HG02943 (cell line): ENCODE measurements around the gene SERPINI2.
"Not testable (repeated sequence)": the region's sequence is repeated elsewhere in the genome, so short reads cannot be mapped to it uniquely, and the experiment has no call there.

Experiments
- ATAC-seq: cut with Tn5 transposase; IDR thresholded peaks from one replicate; pipeline ENCODE4 v1.9.1; 2021; ENCODE audit warnings: mild to moderate bottlenecking, low read depth, moderate library complexity; ENCODE audit not compliant: unreplicated experiment

Gene SERPINI2

DNA sequence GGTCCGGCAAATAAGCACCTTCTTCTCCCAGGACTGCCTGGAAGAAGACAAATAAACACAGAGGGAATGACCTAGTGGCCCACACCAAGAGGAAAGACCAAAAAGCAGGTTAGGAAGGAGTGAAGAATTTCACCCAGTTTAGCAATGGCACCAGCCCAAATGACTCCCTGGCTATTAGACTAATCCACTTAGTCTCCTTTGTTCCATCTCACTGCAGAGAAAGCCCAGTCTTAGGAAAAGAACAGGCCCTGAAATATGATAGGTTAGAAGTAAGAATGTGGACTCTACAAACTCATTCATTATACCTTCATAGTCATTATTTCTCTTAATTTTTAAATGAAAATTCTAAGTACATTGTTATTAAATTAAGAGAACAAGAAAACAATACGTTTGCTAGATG, 23.2 kb downstream of the SERPINI2 start:
- ATAC-seq = no peak

DNA sequence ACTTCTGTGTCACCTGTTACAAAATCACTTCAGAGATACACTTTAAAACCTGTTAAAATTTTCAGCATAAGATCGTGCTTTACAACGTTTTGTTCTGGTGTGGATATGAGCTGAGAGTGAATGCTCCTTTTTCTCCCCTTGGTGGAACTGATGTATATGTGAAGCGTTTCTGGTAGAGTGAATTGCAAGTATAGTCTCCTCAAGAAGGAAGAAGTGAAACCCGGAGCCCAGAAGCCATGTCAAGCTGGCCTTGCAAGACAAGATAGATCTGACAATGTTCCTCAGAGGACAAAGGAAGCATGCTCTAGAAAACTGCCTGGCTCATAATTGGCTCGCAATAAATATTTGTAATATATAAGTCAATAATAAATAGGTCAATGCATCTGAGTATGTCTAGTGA, 23.6 kb downstream of the SERPINI2 start:
- no peak for ATAC-seq

DNA sequence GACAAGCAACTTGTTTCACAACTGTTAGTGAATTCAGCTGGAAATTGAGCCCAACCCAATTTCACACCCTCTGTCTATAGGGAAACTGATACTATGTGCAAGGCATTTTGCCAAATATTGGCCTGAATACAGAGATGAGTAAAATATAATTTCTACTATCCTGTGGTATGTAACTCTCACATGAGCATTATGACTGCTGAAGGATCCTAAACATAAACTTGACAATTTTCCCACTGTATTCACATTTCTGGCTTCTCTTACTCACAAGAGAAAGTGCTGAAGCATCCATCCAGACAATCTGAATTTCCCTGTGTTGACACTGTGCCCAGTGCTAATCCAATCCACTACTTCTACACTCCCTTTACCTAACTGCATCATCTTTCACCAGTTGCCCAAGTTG, 28.4 kb downstream of the SERPINI2 start:
- no peak for ATAC-seq

DNA sequence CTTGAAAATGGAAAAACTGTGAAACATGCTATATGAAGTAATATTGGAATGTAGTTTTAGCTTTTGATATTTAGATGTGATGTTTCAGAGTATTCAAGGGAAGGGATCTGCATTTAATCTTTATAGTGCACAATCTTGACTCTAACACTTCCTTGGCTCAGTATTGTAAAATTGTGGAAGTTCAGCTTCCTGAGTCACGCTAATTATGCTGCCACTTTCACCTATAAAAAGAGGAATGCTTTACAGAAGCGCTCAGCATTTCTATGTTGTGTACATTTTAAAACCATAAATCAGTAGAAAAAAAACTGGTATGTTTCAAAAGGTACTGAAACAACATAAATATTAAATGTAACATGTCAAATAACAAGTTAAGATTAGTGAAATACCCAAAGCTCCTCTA, 32.6 kb downstream of the SERPINI2 start:
- no peak for ATAC-seq

DNA sequence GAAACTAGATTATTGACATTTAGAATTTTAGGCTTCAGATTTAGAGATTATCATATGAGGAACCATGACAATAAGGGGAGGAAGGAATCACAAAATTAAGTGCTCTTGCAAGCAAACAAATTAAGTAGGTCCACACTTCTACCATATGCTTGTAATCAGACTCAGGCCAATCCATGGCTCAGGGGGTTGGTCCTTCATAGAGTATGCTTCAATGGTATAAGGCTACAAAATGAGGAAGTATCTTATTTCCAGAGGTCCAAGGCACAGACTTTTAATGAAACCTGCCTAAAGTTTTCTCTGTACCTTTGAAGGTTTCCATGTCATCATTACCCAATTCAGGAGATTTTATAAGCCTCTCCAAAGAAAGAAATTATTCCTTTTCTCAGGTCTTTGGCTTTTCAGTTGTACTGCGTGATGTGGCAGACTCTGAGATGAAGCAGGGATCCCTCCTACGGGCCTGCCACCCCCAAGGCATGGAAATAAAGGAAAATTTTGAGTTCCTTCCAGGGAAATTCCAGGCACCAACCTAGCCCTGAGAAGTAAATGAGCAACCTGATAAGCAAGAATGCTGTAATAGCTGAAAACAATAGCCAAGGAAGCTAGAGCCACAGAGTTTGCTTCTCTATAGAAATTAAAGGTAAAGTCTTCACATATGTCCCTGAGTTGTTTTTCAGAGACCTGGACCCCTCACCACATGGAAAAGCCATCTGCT, 36.3 kb downstream of the SERPINI2 start:
- no peak for ATAC-seq

DNA sequence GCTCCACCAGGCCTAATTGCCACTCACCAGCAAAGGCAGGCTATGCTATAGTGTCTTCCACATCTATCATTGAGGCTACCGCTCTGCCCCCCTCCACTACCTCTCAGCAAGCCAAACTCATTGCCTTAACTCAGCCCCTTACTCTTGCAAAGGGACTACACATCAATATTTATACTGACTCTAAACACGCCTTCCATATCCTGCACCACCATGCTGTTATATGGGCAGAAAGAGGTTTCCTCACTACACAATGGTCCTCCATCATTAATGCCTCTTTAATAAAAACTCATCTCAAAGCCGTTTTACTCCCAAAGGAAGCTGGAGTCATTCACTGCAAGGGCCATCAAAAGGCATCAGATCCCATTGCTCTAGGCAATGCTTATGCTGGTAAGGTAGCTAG, 46.9 kb downstream of the SERPINI2 start:
- ATAC-seq = not testable (repeated sequence)

DNA sequence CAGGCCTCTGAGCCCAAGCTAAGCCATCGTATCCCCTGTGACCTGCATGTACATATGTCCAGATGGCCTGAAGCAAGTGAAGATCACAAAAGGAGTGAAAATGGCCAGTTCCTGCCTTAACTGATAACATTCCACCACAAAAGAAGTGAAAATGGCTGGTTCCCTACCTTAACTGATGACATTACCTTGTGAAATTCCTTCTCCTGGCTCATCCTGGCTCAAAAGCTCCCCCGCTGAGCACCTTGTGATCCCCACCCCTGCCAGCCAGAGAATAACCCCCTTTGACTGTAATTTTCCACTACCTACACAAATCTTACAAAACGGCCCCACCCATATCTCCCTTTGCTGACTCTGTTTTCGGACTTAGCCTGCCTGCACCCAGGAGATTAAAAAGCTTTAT, 51.4 kb downstream of the SERPINI2 start:
- not testable (repeated sequence) for ATAC-seq

DNA sequence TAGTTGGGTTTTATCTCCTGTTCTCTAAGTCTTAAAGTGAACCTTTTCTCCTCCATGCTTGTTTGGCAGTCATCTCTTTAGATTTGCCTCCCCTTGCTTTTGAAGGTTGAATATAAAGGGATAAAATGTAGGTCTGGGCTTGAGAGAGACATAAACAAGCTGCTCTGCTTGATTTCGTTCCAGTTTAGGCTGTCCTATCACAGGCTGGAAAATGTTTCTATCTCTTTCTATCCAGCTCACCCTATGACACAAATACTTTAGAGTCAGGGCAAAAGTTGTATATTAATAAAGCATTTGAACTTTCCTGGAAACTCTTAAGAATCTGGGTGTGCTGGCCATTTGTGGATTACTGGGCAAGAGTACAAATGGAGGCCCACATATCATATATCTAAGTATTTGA, 64.2 kb downstream of the SERPINI2 start:
- ATAC-seq = no peak

DNA sequence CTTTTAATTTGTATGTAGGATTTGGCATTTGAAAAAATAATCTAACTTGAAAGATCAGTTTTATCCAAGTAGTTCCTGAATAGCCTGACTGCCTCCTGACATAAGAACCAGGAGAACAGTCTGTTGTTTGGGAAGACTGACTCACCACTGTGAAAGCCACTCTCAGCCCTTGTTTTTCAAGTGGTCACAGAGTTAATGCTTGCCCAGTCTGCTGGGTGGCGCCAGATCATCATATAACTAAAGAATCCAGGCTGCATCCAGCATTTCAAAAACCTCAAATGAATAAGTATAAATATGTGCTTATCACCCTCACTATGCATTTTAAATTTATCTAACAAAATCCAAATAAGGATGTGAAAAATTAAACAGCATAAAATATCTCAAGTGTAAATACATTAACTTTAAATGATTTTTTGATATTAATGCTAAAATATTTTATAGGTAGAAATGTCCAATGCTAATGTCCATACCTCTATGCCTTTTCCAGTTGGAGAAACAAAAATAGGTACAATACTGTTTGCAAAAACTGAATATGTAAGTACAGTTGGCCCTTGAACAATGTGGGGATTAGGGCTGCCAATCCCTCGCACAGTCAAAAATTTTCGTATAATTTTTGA, 66.9 kb downstream of the SERPINI2 start:
- no peak for ATAC-seq

DNA sequence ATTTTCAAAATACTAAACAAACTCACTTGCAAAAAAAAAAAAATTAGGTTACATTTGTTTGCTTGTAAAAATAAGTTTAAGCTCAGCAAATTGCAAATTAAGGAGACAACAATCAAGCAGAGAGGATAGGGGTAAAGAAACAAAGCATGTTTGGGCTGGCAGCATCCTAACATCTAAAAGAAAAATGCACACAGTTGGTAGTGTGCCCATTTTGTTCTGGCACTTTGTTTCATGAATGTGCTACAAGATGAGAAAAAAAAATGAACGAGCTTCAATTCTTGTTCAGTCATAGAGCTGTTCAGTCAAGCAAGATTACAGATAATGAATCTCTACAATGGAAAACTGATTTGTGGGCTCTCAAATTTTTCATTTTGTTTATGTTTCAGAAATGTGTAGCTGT, 76.0 kb downstream of the SERPINI2 start:
- no peak for ATAC-seq

DNA sequence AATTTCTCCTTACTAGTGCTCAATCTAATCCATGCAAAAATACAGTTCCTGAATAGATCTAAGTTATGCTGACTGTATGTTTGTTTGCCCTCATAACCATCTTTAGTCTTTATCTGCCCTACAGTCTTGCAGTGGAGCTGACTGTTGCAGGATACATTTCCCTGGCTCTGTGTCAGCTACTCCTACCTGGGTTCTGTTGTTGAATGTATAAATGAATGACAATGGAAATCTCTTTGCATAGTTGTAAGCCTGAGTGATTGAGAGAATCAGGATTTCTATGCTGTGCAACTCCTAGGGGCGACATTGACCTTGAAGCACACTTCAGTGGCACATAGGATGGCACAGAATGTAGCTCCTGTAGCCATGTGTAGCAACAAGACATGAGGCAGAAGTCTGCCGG, 77.8 kb downstream of the SERPINI2 start:
- no peak for ATAC-seq

DNA sequence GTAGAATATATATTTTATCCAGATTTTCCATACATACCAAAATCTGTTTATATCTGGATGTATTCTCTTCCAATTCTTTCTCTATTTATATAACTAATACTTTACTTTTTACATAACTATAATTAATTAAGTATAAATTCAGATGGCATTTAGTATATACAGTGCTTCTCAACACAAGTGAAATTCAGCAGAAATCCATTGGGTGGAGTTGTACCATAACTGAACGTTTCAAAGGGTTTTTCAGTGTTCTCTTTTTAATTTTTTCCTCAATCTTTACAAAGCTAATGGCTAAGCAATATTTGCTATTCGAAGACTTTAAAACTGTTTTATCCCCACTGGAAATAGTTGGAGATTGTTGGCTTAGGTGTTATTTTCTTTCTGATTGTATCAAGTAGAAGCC, 79.8 kb downstream of the SERPINI2 start:
- ATAC-seq = no peak
